ENCODE data around the gene PLA2G5. TPM values are rescaled to one million over a fixed set of nuclear protein-coding genes. Genes with fewer than 3 reads are reported as not detected.

The PLA2G5 gene
- total and polyA plus RNA-seq, 2 of the 8 experiments (the other 6 are each of a cell fraction or from before 2014, with no cell fraction given): 0.05 TPM; not detected in 1

DNA sequence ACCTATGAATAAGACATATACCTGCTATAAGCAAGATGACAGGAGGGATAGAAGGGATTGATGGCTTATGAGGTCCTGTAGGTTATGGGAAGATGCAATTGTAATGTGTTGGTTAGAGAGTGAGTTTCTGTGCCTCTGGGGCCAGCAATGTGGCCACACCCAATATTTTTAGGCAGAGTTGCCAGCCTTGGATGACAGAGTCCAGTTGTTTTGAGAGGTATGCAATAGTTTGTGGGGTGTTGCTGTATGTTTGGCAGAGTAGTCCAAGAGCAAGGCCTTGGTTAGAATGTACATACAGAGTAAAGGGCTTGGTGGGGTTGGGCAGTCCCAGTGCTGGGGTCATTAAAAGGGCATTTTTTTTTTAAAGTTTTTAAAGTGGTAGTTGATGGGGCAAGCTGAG, 36.6 kb upstream of the PLA2G5 start:
- H4K20me1 ChIP-seq (replicated peaks in 1 of 2; ENCODE audit: control insufficient read depth in 1 of 2, insufficient read depth in 2 of 2, low read length in 2 of 2): no peaks in the 10 kb centered on the region
- no peak overlapping the region for H3K4ac ChIP-seq (replicated peaks; ENCODE audit: insufficient read length, low read depth, low read length)
- no peaks in the 10 kb centered on the region for H3K79me1 ChIP-seq (ENCODE audit: low read depth, low read length)
- DNase-seq (ENCODE audit: low read depth in 1 of 2, low spot score in 2 of 2): no peak
- H3K18ac ChIP-seq (ENCODE audit: extremely low read depth, low read length): no peak overlapping the region
- no peak overlapping the region for H4K5ac ChIP-seq (ENCODE audit: insufficient read length, low read depth, low read length)
- H2AK5ac ChIP-seq (ENCODE audit: low read depth, low read length): no peak overlapping the region
- H3K4me1 ChIP-seq (replicated peaks in 1 of 4; ENCODE audit: control insufficient read depth in 3 of 4, insufficient read depth in 4 of 4, low read length in 3 of 4): peaks cover 0 to 4% (median 0%) of the 10 kb centered on the region in 4 experiments; a peak in 2 of 7 replicates
- H3K9ac ChIP-seq (replicated peaks in 1 of 4; ENCODE audit: extremely low read depth in 1 of 4, low read depth in 3 of 4, low read length in 3 of 4): no peak overlapping the region
- no peak overlapping the region for H2AFZ ChIP-seq (ENCODE audit: low read length)
- no peaks in the 10 kb centered on the region for H3K79me2 ChIP-seq (ENCODE audit: control insufficient read depth in 1 of 2, insufficient read depth in 2 of 2, low read length in 2 of 2)
- TF ChIP-seq BACH1 (IDR thresholded peaks at IDR 0.05; ENCODE audit: low read length): no peak
- TF ChIP-seq BCL11A (IDR thresholded peaks at IDR 0.05; ENCODE audit: low read depth in 2 of 2, low read length in 2 of 2): no peak
- no peak for TF ChIP-seq RAD21 (IDR thresholded peaks at IDR 0.05 in 1 of 2, conservative IDR thresholded peaks at IDR 0.05 in 1 of 2; ENCODE audit: low read depth in 2 of 2, low read length in 2 of 2)
- H2BK15ac ChIP-seq (ENCODE audit: low read length): no peak overlapping the region
- H3K9me3 ChIP-seq (ENCODE audit: insufficient read depth in 2 of 2, low read depth in 1 of 2, low read length in 1 of 2): 0 out of 4 replicates have a peak, but pooled peaks cover 0 to 2% of the 10 kb centered on the region in 2 experiments
- POLR2A ChIA-PET (ENCODE audit: partially characterized antibody): interaction anchor here (1.1 kb wide), 1 partner anchor 63 kb away, joined by 3 read pairs; no protein-coding TSS in a partner anchor
- no peak overlapping the region for H4K91ac ChIP-seq (replicated peaks; ENCODE audit: insufficient read length, low read length)
- no peak overlapping the region for H3K56ac ChIP-seq (replicated peaks; ENCODE audit: insufficient read length, low read depth, low read length)
- FAIRE-seq: no peak
- H3K4me3 ChIP-seq (ENCODE audit: extremely low read depth in 1 of 4, insufficient read depth in 2 of 4, low read depth in 3 of 4, low read length in 4 of 4): no peak overlapping the region
- H4K8ac ChIP-seq (ENCODE audit: extremely low read depth, insufficient read depth, low read length): no peak overlapping the region
- H3K23ac ChIP-seq (ENCODE audit: insufficient read length): no peak overlapping the region
- H2BK20ac ChIP-seq (ENCODE audit: low read length): no peak overlapping the region
- H3K4me2 ChIP-seq (ENCODE audit: insufficient read depth in 1 of 2, low read depth in 2 of 2, low read length in 2 of 2): no peak overlapping the region
- H3K14ac ChIP-seq (ENCODE audit: insufficient read length): no peak overlapping the region
- H2BK120ac ChIP-seq (replicated peaks; ENCODE audit: low read depth, low read length): no peak overlapping the region
- CTCF ChIA-PET (ENCODE audit: partially characterized antibody): no interaction called here
- H3K27me3 ChIP-seq (replicated peaks in 1 of 4; ENCODE audit: control insufficient read depth in 3 of 4, extremely low read depth in 1 of 4, insufficient read depth in 3 of 4, low read length in 3 of 4): no peaks in the 10 kb centered on the region; a peak in 1 of 7 replicates
- no peak overlapping the region for H2BK12ac ChIP-seq (ENCODE audit: low read depth, low read length)
- no peak overlapping the region for H2BK5ac ChIP-seq (ENCODE audit: low read depth, low read length)
- H3K27ac ChIP-seq (ENCODE audit: low read depth, low read length): no peak overlapping the region
- no peaks in the 10 kb centered on the region for H3K36me3 ChIP-seq (ENCODE audit: control insufficient read depth in 2 of 4, insufficient read depth in 4 of 4, low read length in 3 of 4)
- no peaks in the 10 kb centered on the region for H3K23me2 ChIP-seq (ENCODE audit: low read depth, low read length)
